WERI-Rb-1 (cell line): ENCODE measurements around the gene MGLL.

Source experiments
- DNase-seq: peaks from one replicate; pipeline ENCODE4 v3.0.0-alpha.2; 2020
- H3K27ac ChIP-seq: fragments of 250-450 bp; sonication (Bioruptor Pico); 2 replicates; pipeline ENCODE4 v1.5.1; 2020; ENCODE audit warnings: mild to moderate bottlenecking, moderate library complexity
- H3K27me3 ChIP-seq: fragments of 250-450 bp; sonication (Bioruptor Pico); 2 replicates; pipeline ENCODE4 v1.5.1; 2021; ENCODE audit warnings: mild to moderate bottlenecking, low read depth, moderate library complexity; ENCODE audit not compliant: insufficient read depth, severe bottlenecking
- H3K36me3 ChIP-seq: fragments of 250-450 bp; sonication (Bioruptor Pico); 2 replicates; pipeline ENCODE4 v1.5.1; 2020; ENCODE audit warnings: mild to moderate bottlenecking, moderate library complexity
- H3K4me3 ChIP-seq: 2 replicates; pipeline ENCODE4 v1.5.1; 2011; ENCODE audit warnings: low read depth, mild to moderate bottlenecking, control low read depth, low read length
- H3K9me3 ChIP-seq: fragments of 250-450 bp; sonication (Bioruptor Pico); 2 replicates; pipeline ENCODE4 v1.5.1; 2021; ENCODE audit warnings: mild to moderate bottlenecking, moderate library complexity; ENCODE audit not compliant: severe bottlenecking
- CTCF ChIP-seq: IDR thresholded peaks from 2 replicates; pipeline ENCODE4 v1.5.1; 2011; ENCODE audit warnings: low read depth, mild to moderate bottlenecking, control low read depth, inconsistent platforms, low read length

Gene MGLL

GRCh38 chr3:127676921-127677351 lies 145.4 kb downstream of the MGLL start:
- TF ChIP-seq CTCF = no peak
- Histone ChIP-seq H3K4me3 (no peak overlapping the region), H3K9me3 (no peaks in the 10 kb centered on the region), H3K27me3 (no peaks in the 10 kb centered on the region), H3K27ac (no peak overlapping the region), H3K36me3 (no peaks in the 10 kb centered on the region; the same call in 1 of the 2 replicates)
- DNase-seq = no peak

GRCh38 chr3:127676456-127676855 lies 145.9 kb downstream of the MGLL start:
- TF ChIP-seq CTCF = no peak
- H3K27me3 ChIP-seq = no peaks in the 10 kb centered on the region
- no peak overlapping the region for H3K4me3 ChIP-seq
- peaks cover 2% of the 10 kb centered on the region for H3K36me3 ChIP-seq
- no peak for DNase-seq
- H3K9me3 ChIP-seq = no peaks in the 10 kb centered on the region
- H3K27ac ChIP-seq = no peak overlapping the region

DNA sequence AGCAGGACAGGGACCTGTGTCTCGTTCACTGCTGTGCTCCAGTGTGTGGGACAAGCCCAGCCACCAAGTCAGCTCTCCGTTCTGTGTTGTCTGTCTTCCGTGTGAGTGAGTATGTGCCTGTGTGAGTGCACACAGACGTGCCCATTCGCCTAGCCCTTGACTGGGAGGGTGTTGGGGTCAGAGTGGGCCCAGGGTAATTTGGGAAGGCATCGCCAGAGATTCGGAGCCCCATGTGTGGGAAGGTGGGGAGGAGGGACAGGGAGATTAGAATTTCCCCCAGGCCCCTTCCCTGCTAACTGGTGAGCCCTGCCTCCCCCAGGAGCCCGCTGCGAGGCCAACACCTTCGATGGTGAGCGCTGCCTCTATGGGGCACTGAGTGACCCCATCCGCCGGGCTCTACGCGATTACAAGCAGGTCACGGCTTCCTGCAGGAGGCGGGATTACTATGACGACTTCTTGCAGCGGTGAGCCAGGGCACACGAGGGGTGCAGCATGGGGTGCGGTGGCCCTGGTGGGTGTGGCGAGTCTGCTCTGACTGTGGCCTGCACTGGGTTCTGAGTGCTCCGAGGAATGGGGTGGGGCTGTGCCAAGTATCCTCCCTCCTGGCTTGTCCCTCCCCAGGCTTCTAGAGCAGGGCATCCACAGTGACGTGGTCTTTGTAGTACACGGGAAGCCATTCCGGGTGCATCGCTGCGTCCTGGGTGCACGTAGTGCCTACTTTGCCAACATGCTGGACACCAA lies 146.5 kb downstream of the MGLL start:
- Histone ChIP-seq H3K36me3 (peaks cover 4% of the 10 kb centered on the region), H3K27ac (no peak overlapping the region), H3K9me3 (no peaks in the 10 kb centered on the region), H3K27me3 (no peaks in the 10 kb centered on the region), H3K4me3 (no peak overlapping the region)
- no peak for DNase-seq
- no peak for TF ChIP-seq CTCF

GRCh38 chr3:127674790-127675189 lies 147.5 kb downstream of the MGLL start:
- Histone ChIP-seq H3K27me3 (no peaks in the 10 kb centered on the region), H3K36me3 (peaks cover 4% of the 10 kb centered on the region), H3K27ac (no peak overlapping the region), H3K9me3 (no peaks in the 10 kb centered on the region), H3K4me3 (no peak overlapping the region)
- no peak for DNase-seq
- no peak for TF ChIP-seq CTCF

GRCh38 chr3:127674101-127674721 lies 148.1 kb downstream of the MGLL start:
- no peak overlapping the region for H3K4me3 ChIP-seq
- H3K36me3 ChIP-seq = peaks cover 4% of the 10 kb centered on the region
- no peak for TF ChIP-seq CTCF
- no peak for DNase-seq
- H3K27me3 ChIP-seq = no peaks in the 10 kb centered on the region
- no peaks in the 10 kb centered on the region for H3K9me3 ChIP-seq
- H3K27ac ChIP-seq = no peak overlapping the region
